GM18867 (cell line): ENCODE results near the gene RAB27A.

ENCODE experiments used
- ATAC-seq: cut with Tn5 transposase; IDR thresholded peaks from one replicate; pipeline ENCODE4 v1.9.1; 2021; ENCODE audit warnings: mild to moderate bottlenecking, moderate library complexity; ENCODE audit not compliant: unreplicated experiment

RAB27A gene

GRCh38 chr15:55230051-55230670 is 59.5 kb downstream of the RAB27A start:
- ATAC-seq, result no peak

GRCh38 chr15:55226127-55226526 is 63.5 kb downstream of the RAB27A start:
- no peak for ATAC-seq

- ATAC-seq, result no peak
Measured at GRCh38 chr15:55224892-55225291, 64.7 kb downstream of the RAB27A start.

GRCh38 chr15:55222588-55222987 is 67.0 kb downstream of the RAB27A start:
- peak; percentile 70 for ATAC-seq

- ATAC-seq, result peak; percentile 42
Measured at GRCh38 chr15:55221090-55222011, 68.3 kb downstream of the RAB27A start.

GRCh38 chr15:55220606-55221005 is 69.0 kb downstream of the RAB27A start:
- no peak for ATAC-seq

- ATAC-seq, result no peak
Measured at GRCh38 chr15:55218056-55218455, 71.6 kb downstream of the RAB27A start.

GRCh38 chr15:55204464-55204863 is 85.1 kb downstream of the RAB27A start:
- no peak for ATAC-seq

GRCh38 chr15:55202206-55202605 is 87.4 kb downstream of the RAB27A start:
- ATAC-seq, result no peak

GRCh38 chr15:55198706-55199105 is 90.9 kb downstream of the RAB27A start:
- ATAC-seq, result no peak

GRCh38 chr15:55197719-55198118 is 91.9 kb downstream of the RAB27A start:
- no peak for ATAC-seq

- peak; percentile 14 for ATAC-seq
Measured at GRCh38 chr15:55197362-55197705, 92.3 kb downstream of the RAB27A start.

GRCh38 chr15:55196458-55197361 is 92.9 kb downstream of the RAB27A start, which contains the start of gene RSL24D1:
Gene RSL24D1 (minus strand): TSS chr15:55196941. CDS start chr15:55196890, 51 bp downstream.
- ATAC-seq, result peak; percentile 97

GRCh38 chr15:55195996-55196395 is 93.6 kb downstream of the RAB27A start:
- ATAC-seq, result no peak

GRCh38 chr15:55194256-55194655 is 95.4 kb downstream of the RAB27A start:
- no peak for ATAC-seq

- ATAC-seq, result no peak
Measured at GRCh38 chr15:55186331-55186730, 103.3 kb downstream of the RAB27A start.

- no peak for ATAC-seq
Measured at GRCh38 chr15:55183679-55184078, 105.9 kb downstream of the RAB27A start.

- no peak for ATAC-seq
Measured at GRCh38 chr15:55179141-55179540, 110.5 kb downstream of the RAB27A start.

- ATAC-seq, result no peak
Measured at GRCh38 chr15:55170361-55170760, 119.3 kb downstream of the RAB27A start.

- peak; percentile 87 for ATAC-seq
Measured at GRCh38 chr15:55168350-55168974, 121.2 kb downstream of the RAB27A start.

GRCh38 chr15:55164284-55164683 is 125.3 kb downstream of the RAB27A start:
- ATAC-seq, result no peak
